ENCODE data around the gene ANKS1A.

- TF ChIP-seq POLR2A (IDR thresholded peaks at IDR 0.05; ENCODE audit: low read length) (no peak), GATA1 (IDR thresholded peaks at IDR 0.05; ENCODE audit: low read depth, low read length) (no peak)
Observed at GRCh38 chr6:34855463-34855862, 33.6 kb upstream of the ANKS1A start.
